Measurements from ENCODE around the gene GMCL2. TPM values are rescaled to one million over a fixed set of nuclear protein-coding genes. Genes with fewer than 3 reads are reported as not detected.

The GMCL2 gene
- total and polyA plus RNA-seq, 9 of the 15 experiments (the other 6 are each of a cell fraction or from before 2014, with no cell fraction given) = 0.04 TPM; not detected in 8

DNA sequence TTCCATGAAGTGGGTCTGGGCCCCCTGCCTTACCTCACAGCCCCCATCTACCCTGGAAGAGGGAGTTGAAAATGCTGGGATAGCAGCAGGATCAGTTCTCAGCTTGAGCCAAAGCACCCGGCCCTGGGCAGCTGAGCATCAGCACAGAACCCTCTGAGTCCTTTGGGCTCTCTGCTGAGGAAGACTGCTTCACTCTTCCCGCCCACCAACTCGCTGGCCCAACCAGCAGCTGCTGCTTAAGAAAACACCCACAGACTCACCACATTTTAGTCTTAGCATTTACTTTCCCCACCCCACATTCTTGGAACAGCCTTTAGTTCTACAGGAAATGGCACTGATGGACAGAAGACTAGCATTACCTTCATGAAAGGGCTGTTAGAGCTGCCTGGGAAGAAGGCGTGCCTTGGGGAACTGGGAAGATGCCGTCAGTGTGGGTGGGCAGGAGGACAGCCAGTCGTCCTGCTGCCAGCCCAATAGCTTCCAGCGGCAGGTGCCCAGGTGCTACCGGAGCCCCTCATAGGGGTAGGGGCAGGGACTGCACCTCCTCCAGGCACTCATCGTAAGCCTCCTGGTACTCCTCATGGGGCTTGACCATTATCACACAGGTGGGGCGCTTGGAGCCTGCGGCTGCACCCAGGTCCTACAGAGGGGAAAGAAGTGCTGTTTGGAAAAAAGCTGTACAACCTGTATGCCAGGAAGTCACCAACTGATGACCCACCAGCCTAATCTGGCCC is 37.8 kb downstream of the GMCL2 start:
- CTCF ChIA-PET (ENCODE audit: low intra/inter-chr PET ratio) = no interaction called here
- POLR2A ChIA-PET = interaction anchor here (0.6 to 3.0 kb wide), 9 partner anchors 11 to 94 kb away, joined by 3 to 13 read pairs (median 4); no protein-coding TSS in a partner anchor
- 88% methylated on average over 11 of the region's 11 CpGs for WGBS (ENCODE audit: insufficient coverage, low coverage, missing lambda C conversion rate)
- ATAC-seq = no peak
- intact Hi-C loops (cut with micrococcal nuclease) = no loop called here
- BruUV-seq (replicated peaks) = no TSS peak
- in situ Hi-C loops (cut with MboI) = no loop called here
- Histone ChIP-seq H3K4me1 (replicated peaks in 1 of 2; ENCODE audit: control insufficient read depth in 2 of 2, insufficient read depth in 2 of 2, low read length in 2 of 2) (peaks cover 9 to 25% of the 10 kb centered on the region in 2 experiments; a peak in 4 of 5 replicates), H2AFZ (ENCODE audit: low read depth, low read length) (no peak overlapping the region), H4K20me1 (replicated peaks; ENCODE audit: control insufficient read depth, insufficient read depth, low read length) (peaks cover 22% of the 10 kb centered on the region), H3K9ac (ENCODE audit: insufficient read depth in 1 of 2, low read depth in 2 of 2, low read length in 2 of 2) (peak overlapping the region in 1 of 2 experiments; percentile 36; a peak in 1 of 4 replicates), H3K4me2 (ENCODE audit: insufficient read depth, low read length) (no peak overlapping the region), H3K9me3 (replicated peaks; ENCODE audit: control insufficient read depth, insufficient read depth, low read depth, low read length) (no peaks in the 10 kb centered on the region), H3K27ac (ENCODE audit: extremely low read depth, low read depth, low read length) (no peak overlapping the region; the same call in 2 of the 3 replicates), H3K36me3 (ENCODE audit: control insufficient read depth, insufficient read depth, low read length) (peaks cover 76% of the 10 kb centered on the region), H3K9me1 (ENCODE audit: control insufficient read depth, insufficient read depth, low read length) (no peaks in the 10 kb centered on the region), H3K27me3 (ENCODE audit: control insufficient read depth in 2 of 2, insufficient read depth in 2 of 2, low read length in 2 of 2) (no peaks in the 10 kb centered on the region), H3K4me3 (no peak overlapping the region), H3K79me2 (ENCODE audit: control insufficient read depth, insufficient read depth, low read length) (peaks cover 24% of the 10 kb centered on the region)
- peak; percentile 56 for TF ChIP-seq POLR2A (conservative IDR thresholded peaks at IDR 0.05)
- TF ChIP-seq NCOR1 (IDR thresholded peaks at IDR 0.05) = no peak
- TF ChIP-seq, protein P1, sequence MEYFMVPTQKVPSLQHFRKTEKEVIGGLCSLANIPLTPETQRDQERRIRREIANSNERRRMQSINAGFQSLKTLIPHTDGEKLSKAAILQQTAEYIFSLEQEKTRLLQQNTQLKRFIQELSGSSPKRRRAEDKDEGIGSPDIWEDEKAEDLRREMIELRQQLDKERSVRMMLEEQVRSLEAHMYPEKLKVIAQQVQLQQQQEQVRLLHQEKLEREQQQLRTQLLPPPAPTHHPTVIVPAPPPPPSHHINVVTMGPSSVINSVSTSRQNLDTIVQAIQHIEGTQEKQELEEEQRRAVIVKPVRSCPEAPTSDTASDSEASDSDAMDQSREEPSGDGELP (CRISPR knock-in tag; IDR thresholded peaks at IDR 0.05; ENCODE audit: borderline replicate concordance) = 0 out of 2 replicates have a peak, but pooled peaks have one; percentile 18
- TF ChIP-seq, protein P2, sequence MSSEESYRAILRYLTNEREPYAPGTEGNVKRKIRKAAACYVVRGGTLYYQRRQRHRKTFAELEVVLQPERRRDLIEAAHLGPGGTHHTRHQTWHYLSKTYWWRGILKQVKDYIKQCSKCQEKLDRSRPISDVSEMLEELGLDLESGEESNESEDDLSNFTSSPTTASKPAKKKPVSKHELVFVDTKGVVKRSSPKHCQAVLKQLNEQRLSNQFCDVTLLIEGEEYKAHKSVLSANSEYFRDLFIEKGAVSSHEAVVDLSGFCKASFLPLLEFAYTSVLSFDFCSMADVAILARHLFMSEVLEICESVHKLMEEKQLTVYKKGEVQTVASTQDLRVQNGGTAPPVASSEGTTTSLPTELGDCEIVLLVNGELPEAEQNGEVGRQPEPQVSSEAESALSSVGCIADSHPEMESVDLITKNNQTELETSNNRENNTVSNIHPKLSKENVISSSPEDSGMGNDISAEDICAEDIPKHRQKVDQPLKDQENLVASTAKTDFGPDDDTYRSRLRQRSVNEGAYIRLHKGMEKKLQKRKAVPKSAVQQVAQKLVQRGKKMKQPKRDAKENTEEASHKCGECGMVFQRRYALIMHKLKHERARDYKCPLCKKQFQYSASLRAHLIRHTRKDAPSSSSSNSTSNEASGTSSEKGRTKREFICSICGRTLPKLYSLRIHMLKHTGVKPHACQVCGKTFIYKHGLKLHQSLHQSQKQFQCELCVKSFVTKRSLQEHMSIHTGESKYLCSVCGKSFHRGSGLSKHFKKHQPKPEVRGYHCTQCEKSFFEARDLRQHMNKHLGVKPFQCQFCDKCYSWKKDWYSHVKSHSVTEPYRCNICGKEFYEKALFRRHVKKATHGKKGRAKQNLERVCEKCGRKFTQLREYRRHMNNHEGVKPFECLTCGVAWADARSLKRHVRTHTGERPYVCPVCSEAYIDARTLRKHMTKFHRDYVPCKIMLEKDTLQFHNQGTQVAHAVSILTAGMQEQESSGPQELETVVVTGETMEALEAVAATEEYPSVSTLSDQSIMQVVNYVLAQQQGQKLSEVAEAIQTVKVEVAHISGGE (CRISPR knock-in tag; IDR thresholded peaks at IDR 0.05) = 0 out of 6 replicates have a peak, but pooled peaks of 1 of the 3 experiments have one; percentile 15
- TF ChIP-seq L3MBTL2 (IDR thresholded peaks at IDR 0.05) = no peak
- peak; percentile 66 for TF ChIP-seq POLR2G (IDR thresholded peaks at IDR 0.05; ENCODE audit: low read depth, low read length)
- peak; percentile 68 for TF ChIP-seq RBFOX2 (IDR thresholded peaks at IDR 0.05; ENCODE audit: low read depth, low read length)
- TF ChIP-seq SUPT5H (IDR thresholded peaks at IDR 0.05) = peak; percentile 48
- TF ChIP-seq GABPB1 (CRISPR knock-in tag; IDR thresholded peaks at IDR 0.05) = no peak
- DNase-seq (ENCODE audit: extremely low read depth in 1 of 4, low spot score in 3 of 4) = no peak
- FAIRE-seq = no peak

Data from K562 (cell line).